ENCODE measurements around the gene BTBD9.

Gene BTBD9

GRCh38 chr6:38525888-38526287 is 113.8 kb downstream of the BTBD9 start:
- Mint-ChIP-seq H3K27ac (no peak overlapping the region), H3K36me3 (peaks cover 29% of the 10 kb centered on the region), H3K4me1 (ENCODE audit: low read depth) (peaks cover 4% of the 10 kb centered on the region)

DNA sequence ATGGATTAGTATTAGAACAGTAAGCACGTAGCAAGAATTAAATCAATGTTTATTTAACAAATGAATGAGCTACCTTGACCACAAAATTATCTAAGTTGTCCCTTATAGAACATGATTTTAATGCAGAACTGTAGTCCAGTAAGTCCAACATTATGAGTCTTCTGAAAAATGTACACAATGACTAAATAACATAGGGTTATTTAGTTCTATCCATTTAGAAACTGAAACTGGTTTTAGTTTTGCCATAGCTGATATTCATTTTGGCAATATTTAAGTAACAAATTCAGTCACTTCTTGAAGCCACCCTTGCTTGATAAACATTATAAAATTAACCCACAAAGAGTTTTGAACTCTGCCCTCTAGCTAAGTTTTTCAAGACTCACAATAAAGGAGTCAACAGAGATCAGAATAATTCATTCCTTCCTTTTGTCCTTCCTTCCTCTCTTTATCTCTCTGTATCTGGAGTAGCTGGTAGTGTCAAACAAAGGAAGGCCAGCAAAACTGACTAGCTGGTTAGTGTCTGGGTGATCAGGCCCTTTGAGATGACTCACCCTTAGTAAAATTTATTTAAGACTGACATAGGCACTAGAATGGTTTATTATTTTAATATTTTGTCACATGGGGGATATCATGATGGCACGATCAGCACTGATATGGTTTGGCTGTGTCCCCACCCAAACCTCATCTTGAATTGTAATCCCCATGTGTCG is 115.1 kb downstream of the BTBD9 start:
- peaks cover 5% of the 10 kb centered on the region for H3K4me1 Mint-ChIP-seq (ENCODE audit: low read depth)

More at GRCh38 chr6:38525888-38526287, 113.8 kb downstream of the BTBD9 start:
- Mint-ChIP-seq H3K27me3 (no peaks in the 10 kb centered on the region), H3K9me3 (ENCODE audit: low read depth) (no peaks in the 10 kb centered on the region), H3K4me3 (no peak overlapping the region)

GRCh38 chr6:38522322-38522721 is 117.4 kb downstream of the BTBD9 start:
- Mint-ChIP-seq H3K36me3 (peaks cover 15% of the 10 kb centered on the region), H3K9me3 (ENCODE audit: low read depth) (no peaks in the 10 kb centered on the region), H3K27me3 (no peaks in the 10 kb centered on the region), H3K4me3 (no peak overlapping the region), H3K27ac (no peak overlapping the region), H3K4me1 (ENCODE audit: low read depth) (peaks cover 19% of the 10 kb centered on the region)

More for the DNA sequence above, 115.1 kb downstream of the BTBD9 start:
- Mint-ChIP-seq H3K9me3 (ENCODE audit: low read depth) (no peaks in the 10 kb centered on the region), H3K27me3 (no peaks in the 10 kb centered on the region), H3K27ac (no peak overlapping the region), H3K4me3 (no peak overlapping the region), H3K36me3 (peaks cover 22% of the 10 kb centered on the region)

- no peak overlapping the region for H3K27ac Mint-ChIP-seq
- no peaks in the 10 kb centered on the region for H3K9me3 Mint-ChIP-seq (ENCODE audit: low read depth)
- H3K36me3 Mint-ChIP-seq: peaks cover 3% of the 10 kb centered on the region
- no peaks in the 10 kb centered on the region for H3K27me3 Mint-ChIP-seq
- no peak overlapping the region for H3K4me3 Mint-ChIP-seq
- H3K4me1 Mint-ChIP-seq (ENCODE audit: low read depth): peaks cover 18% of the 10 kb centered on the region
Measured at GRCh38 chr6:38518511-38519304, 121.0 kb downstream of the BTBD9 start.

- Mint-ChIP-seq H3K27me3 (no peaks in the 10 kb centered on the region), H3K36me3 (peaks cover 2% of the 10 kb centered on the region), H3K27ac (no peak overlapping the region), H3K4me1 (ENCODE audit: low read depth) (peaks cover 18% of the 10 kb centered on the region), H3K4me3 (no peak overlapping the region), H3K9me3 (ENCODE audit: low read depth) (no peaks in the 10 kb centered on the region)
Measured at GRCh38 chr6:38517005-38517404, 122.7 kb downstream of the BTBD9 start.

DNA sequence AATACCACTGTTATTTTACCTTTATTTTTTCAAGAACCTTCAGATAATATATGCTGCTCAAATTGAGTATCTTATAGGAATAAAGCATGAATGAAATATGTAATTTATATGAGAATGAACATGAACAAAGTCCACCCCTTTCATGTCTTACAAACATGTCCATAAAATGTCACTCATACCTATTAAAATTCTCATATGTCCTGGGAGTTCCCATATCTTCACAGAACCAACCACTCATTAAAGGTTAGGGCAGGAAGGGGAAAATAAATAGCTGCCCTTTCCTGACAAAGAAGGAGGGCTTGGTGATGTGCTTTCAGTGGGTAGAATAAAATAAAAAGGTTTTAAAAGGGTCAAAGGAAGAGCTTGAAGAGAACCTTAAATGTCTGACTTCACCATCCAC is 125.3 kb downstream of the BTBD9 start:
- peaks cover 15% of the 10 kb centered on the region for H3K4me1 Mint-ChIP-seq (ENCODE audit: low read depth)
- no peaks in the 10 kb centered on the region for H3K9me3 Mint-ChIP-seq (ENCODE audit: low read depth)
- no peak overlapping the region for H3K4me3 Mint-ChIP-seq
- peaks cover 5% of the 10 kb centered on the region for H3K36me3 Mint-ChIP-seq
- no peaks in the 10 kb centered on the region for H3K27me3 Mint-ChIP-seq
- no peak overlapping the region for H3K27ac Mint-ChIP-seq

- peaks cover 5% of the 10 kb centered on the region for H3K36me3 Mint-ChIP-seq
Measured at GRCh38 chr6:38512211-38512610, 127.5 kb downstream of the BTBD9 start.

DNA sequence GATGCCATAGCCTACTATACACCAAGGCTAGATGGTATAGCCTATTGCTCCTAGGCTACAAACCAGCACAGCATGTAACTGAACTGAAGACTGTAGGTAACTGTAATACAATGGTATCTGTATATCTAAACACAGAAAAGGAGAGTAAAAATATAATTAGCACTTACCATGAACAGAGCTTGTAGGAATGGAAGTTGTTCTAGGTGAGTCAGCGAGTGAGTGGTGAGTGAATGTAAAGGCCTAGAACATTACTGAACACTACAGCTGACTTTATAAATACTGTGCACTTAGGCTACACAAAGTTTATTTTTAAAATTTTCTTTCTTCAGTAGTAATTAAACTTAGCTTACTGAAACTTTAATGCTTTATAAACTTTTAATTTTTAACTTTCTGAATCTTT is 129.5 kb downstream of the BTBD9 start:
- Mint-ChIP-seq H3K27ac (no peak overlapping the region), H3K27me3 (no peaks in the 10 kb centered on the region), H3K36me3 (peaks cover 5% of the 10 kb centered on the region), H3K4me3 (no peak overlapping the region), H3K4me1 (ENCODE audit: low read depth) (no peaks in the 10 kb centered on the region), H3K9me3 (ENCODE audit: low read depth) (no peaks in the 10 kb centered on the region)

More at GRCh38 chr6:38512211-38512610, 127.5 kb downstream of the BTBD9 start:
- Mint-ChIP-seq H3K27ac (no peak overlapping the region), H3K4me3 (no peak overlapping the region), H3K4me1 (ENCODE audit: low read depth) (peaks cover 3% of the 10 kb centered on the region), H3K9me3 (ENCODE audit: low read depth) (no peaks in the 10 kb centered on the region), H3K27me3 (no peaks in the 10 kb centered on the region)

DNA sequence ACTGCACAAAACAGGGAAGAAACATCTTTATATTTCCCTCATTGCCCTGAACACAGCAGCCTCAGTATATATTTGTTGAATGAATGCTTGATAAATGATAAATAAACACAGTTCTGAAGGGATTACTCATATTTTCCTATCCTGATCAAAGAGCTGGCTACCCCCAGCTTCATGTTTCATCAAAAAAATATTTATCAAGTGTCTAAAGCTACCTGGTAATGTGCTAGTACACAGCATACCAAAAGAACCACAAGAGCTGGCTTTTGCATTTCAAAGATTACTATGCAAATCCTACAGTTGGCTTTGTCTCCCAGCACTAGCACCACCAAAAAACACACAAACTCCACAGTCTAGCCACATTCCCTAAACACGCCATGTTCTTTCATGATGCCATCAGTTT is 130.0 kb downstream of the BTBD9 start:
- Mint-ChIP-seq H3K27me3 (no peaks in the 10 kb centered on the region), H3K9me3 (ENCODE audit: low read depth) (no peaks in the 10 kb centered on the region), H3K27ac (no peak overlapping the region), H3K36me3 (peaks cover 5% of the 10 kb centered on the region), H3K4me3 (no peak overlapping the region), H3K4me1 (ENCODE audit: low read depth) (no peaks in the 10 kb centered on the region)

GRCh38 chr6:38508894-38509293 is 130.8 kb downstream of the BTBD9 start:
- Mint-ChIP-seq H3K27me3 (no peaks in the 10 kb centered on the region), H3K36me3 (peaks cover 5% of the 10 kb centered on the region), H3K4me3 (no peak overlapping the region), H3K27ac (no peak overlapping the region), H3K9me3 (ENCODE audit: low read depth) (no peaks in the 10 kb centered on the region), H3K4me1 (ENCODE audit: low read depth) (no peaks in the 10 kb centered on the region)

DNA sequence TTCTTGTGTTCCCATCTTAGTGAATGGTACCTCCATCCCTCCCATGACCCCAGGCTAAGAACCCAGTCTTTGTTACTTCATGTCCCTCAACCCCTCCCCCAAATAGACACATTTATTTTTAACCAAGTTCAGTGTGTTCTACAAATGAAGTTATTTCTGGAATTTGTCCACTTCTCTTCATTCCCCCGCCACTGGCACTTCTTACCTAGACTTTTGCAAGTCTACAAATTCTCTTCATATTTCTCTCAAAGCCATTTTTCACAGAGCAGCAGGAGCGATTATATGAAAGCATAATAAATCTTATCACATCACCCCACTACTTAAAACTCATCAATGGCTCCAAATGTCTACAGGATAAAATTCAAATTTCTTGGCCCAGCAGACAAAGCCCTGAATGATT is 131.4 kb downstream of the BTBD9 start:
- Mint-ChIP-seq H3K4me3 (no peak overlapping the region), H3K27ac (no peak overlapping the region)

GRCh38 chr6:38507173-38507572 is 132.6 kb downstream of the BTBD9 start:
- Mint-ChIP-seq H3K36me3 (peaks cover 5% of the 10 kb centered on the region), H3K4me1 (ENCODE audit: low read depth) (no peaks in the 10 kb centered on the region)

More for the DNA sequence above, 131.4 kb downstream of the BTBD9 start:
- Mint-ChIP-seq H3K36me3 (peaks cover 5% of the 10 kb centered on the region), H3K27me3 (no peaks in the 10 kb centered on the region), H3K4me1 (ENCODE audit: low read depth) (no peaks in the 10 kb centered on the region), H3K9me3 (ENCODE audit: low read depth) (no peaks in the 10 kb centered on the region)

DNA sequence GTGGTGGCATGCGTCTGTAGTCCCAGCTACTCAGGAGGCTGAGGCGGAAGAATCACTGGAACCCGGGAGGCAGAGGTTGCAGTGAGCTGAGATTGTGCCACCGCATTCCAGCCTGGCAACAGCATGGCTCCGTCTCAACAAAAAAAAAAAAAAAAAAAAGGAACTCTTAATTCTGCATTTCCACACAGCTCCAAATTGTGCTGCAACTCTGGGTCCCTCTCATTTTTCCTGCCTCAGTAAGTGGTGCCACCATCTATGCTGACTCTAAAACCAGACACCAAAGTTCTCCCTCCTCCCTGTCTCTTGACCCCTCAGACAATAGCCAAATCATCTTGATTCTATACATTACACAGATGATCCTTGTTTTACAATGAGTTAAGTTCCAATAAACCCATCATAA is 133.9 kb downstream of the BTBD9 start:
- peaks cover 2% of the 10 kb centered on the region for H3K36me3 Mint-ChIP-seq
- H3K4me1 Mint-ChIP-seq (ENCODE audit: low read depth): no peaks in the 10 kb centered on the region
- H3K27me3 Mint-ChIP-seq: no peaks in the 10 kb centered on the region
- no peak overlapping the region for H3K27ac Mint-ChIP-seq
- no peak overlapping the region for H3K4me3 Mint-ChIP-seq
- H3K9me3 Mint-ChIP-seq (ENCODE audit: low read depth): no peaks in the 10 kb centered on the region

More at GRCh38 chr6:38507173-38507572, 132.6 kb downstream of the BTBD9 start:
- Mint-ChIP-seq H3K27ac (no peak overlapping the region), H3K9me3 (ENCODE audit: low read depth) (no peaks in the 10 kb centered on the region), H3K4me3 (no peak overlapping the region), H3K27me3 (no peaks in the 10 kb centered on the region)

- Mint-ChIP-seq H3K4me1 (ENCODE audit: low read depth) (no peaks in the 10 kb centered on the region), H3K9me3 (ENCODE audit: low read depth) (no peaks in the 10 kb centered on the region), H3K27ac (no peak overlapping the region), H3K4me3 (no peak overlapping the region), H3K27me3 (no peaks in the 10 kb centered on the region), H3K36me3 (peaks cover under 1% of the 10 kb centered on the region)
Measured at GRCh38 chr6:38504996-38505395, 134.7 kb downstream of the BTBD9 start.

DNA sequence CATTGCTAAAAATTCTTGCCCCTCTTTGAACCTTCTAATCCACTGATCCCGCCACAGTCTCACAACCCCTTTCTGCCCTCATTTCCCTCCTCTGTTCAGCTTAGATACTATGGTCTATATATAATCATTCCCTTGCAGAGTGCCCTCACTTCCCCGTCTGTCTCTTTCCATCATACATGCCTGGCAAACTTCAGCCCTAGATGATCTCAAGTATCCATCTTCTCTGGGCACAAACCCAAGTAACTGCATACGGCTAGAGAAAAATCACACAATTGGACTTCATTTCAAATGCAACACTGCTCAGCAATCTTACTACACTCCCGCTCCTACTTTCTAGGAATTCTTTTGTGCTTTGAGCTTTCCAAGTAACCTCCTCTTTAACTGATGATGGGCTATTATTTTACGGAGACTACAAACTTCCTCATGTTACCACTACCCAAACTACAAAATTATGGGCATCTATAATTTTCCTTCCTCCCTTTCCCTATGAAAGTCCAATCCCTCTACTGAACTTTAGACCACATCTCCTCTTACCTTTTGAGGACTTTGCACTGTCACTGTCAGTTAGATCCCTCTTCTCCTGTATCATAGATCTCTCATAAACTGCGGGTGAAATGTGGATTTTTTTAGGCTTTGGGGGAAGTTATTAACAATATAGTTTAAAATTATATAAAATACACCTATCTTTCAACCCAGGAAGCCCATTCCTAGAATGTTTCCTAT is 135.6 kb downstream of the BTBD9 start:
- Mint-ChIP-seq H3K27me3 (no peaks in the 10 kb centered on the region), H3K4me1 (ENCODE audit: low read depth) (no peaks in the 10 kb centered on the region), H3K9me3 (ENCODE audit: low read depth) (no peaks in the 10 kb centered on the region), H3K4me3 (no peak overlapping the region), H3K27ac (no peak overlapping the region), H3K36me3 (no peaks in the 10 kb centered on the region)

Measured in activated naive CD8-positive, alpha-beta T cell (primary cell).